CD8-positive, alpha-beta memory T cell (primary cell): ENCODE results near the gene PRKCD. TPM values are rescaled to one million over a fixed set of nuclear protein-coding genes. Genes with fewer than 3 reads are reported as not detected.
A peak's percentile ranks its signal among the peaks of the same experiment; 100 is the strongest.

ENCODE experiments used
- CTCF ChIA-PET: fragments of 350-600 bp; sonication (Branson Sonifier 250); formaldehyde crosslinking; loops from one replicate; lab custom pipeline; 2021; ENCODE audit warnings: antibody characterized with exemption; lab: Charles Lee
- POLR2A ChIA-PET: fragments of 350-600 bp; sonication (Branson Sonifier 250); formaldehyde crosslinking; loops from one replicate; lab custom pipeline; 2021; ENCODE audit warnings: antibody characterized with exemption; lab: Charles Lee
- DNase-seq, 5 donors: peaks; one replicate each; pipeline versions ENCODE4 v3.0.0 to v3.0.0-alpha.2; 2020 to 2022; ENCODE audit warnings: mixed read lengths in 1 of 5
- H3K27ac ChIP-seq: one replicate; pipeline ENCODE4 v1.7.0; 2013; ENCODE audit warnings: low read depth, mild to moderate bottlenecking, low read length, moderate library complexity
- H3K27me3 ChIP-seq: 2 replicates; pipeline ENCODE4 v1.7.0; 2013; ENCODE audit warnings: low read length, mild to moderate bottlenecking; ENCODE audit not compliant: insufficient read depth, poor library complexity, severe bottlenecking
- H3K36me3 ChIP-seq: 2 replicates; pipeline ENCODE4 v1.7.0; 2013; ENCODE audit warnings: mild to moderate bottlenecking, low read length, moderate library complexity; ENCODE audit not compliant: insufficient read depth
- H3K4me1 ChIP-seq: 2 replicates; pipeline ENCODE4 v1.7.0; 2013; ENCODE audit warnings: mild to moderate bottlenecking, low read length, moderate library complexity; ENCODE audit not compliant: insufficient read depth
- H3K4me3 ChIP-seq: 2 replicates; pipeline ENCODE4 v1.7.0; 2013; ENCODE audit warnings: mild to moderate bottlenecking, low read length
- H3K9me3 ChIP-seq: 2 replicates; pipeline ENCODE4 v1.7.0; 2013; ENCODE audit warnings: mild to moderate bottlenecking, low read length
- H3K27ac Mint-ChIP-seq, 8 donors: one replicate each; pipeline ENCODE4 v1.8.0; 2020 to 2021; ENCODE audit warnings: mixed read lengths in 8 of 8, mild to moderate bottlenecking in 6 of 8, inconsistent platforms in 3 of 8, moderate library complexity in 3 of 8
- H3K27me3 Mint-ChIP-seq, 2 donors: one replicate each; pipeline ENCODE4 v1.8.0; 2020 to 2021; ENCODE audit warnings: mixed read lengths in 2 of 2, mild to moderate bottlenecking in 1 of 2, moderate library complexity in 1 of 2
- H3K36me3 Mint-ChIP-seq, 3 donors: one replicate each; pipeline ENCODE4 v1.8.0; 2020 to 2021; ENCODE audit warnings: mixed read lengths in 3 of 3, inconsistent platforms in 1 of 3, mild to moderate bottlenecking in 1 of 3
- H3K4me1 Mint-ChIP-seq, 3 donors: one replicate each; pipeline ENCODE4 v1.8.0; 2020 to 2021; ENCODE audit warnings: mixed read lengths in 3 of 3, inconsistent platforms in 1 of 3, mild to moderate bottlenecking in 1 of 3
- H3K4me3 Mint-ChIP-seq, 7 donors: one replicate each; pipeline ENCODE4 v1.8.0; 2020 to 2021; ENCODE audit warnings: mixed read lengths in 7 of 7, mild to moderate bottlenecking in 6 of 7, moderate library complexity in 4 of 7, inconsistent platforms in 2 of 7
- H3K9me3 Mint-ChIP-seq, 5 donors: one replicate each; pipeline ENCODE4 v1.8.0; 2020 to 2022; ENCODE audit warnings: mixed read lengths in 5 of 5, mild to moderate bottlenecking in 3 of 5, moderate library complexity in 2 of 5, inconsistent platforms in 1 of 5
- polyA plus RNA-seq: library from polyadenylated mRNA; unstranded; fragments of 300-500 nt; fragmentation: Illumina TruSeq; gene quantifications from one replicate; pipeline ENCODE4 v1.2.3, GENCODE V29; 2021
- total RNA-seq, 2 experiments: library from RNA; stranded (reverse); gene quantifications; one replicate each; pipeline ENCODE4 v1.2.3, GENCODE V29; 2021

The PRKCD gene
- total and polyA plus RNA-seq, 3 experiments from 2014 or later: 27.2 to 27.3 (median 27.3) TPM

DNA sequence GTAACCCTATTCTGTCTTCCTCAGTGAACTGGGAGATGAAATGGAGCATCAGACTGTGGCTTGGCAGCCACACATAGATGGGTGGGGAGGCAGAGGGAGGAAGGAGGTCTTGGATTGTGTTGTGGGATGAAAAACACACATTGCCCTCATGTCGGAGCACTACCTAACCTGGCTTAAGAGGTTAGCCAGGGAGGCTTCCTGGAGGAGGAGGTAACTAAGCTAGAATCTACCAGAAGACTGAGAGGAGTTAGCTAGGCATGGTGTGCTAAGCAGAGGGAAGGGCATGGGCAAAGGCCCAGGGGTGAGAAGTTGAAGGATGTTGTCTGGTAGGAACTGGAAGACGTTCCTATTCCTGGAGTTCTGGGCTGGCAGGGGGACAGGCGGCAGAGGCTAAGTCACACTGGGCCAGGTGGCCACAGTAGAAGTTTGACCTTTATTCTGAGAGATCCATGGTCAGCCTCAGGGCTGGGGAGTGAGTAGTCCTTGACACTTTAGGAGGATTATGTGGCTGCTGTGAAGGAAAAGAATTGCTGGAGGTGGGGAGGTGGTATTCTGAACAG is 7.7 kb upstream of the PRKCD start:
- Mint-ChIP-seq H3K4me1 (no peaks in the 10 kb centered on the region), H3K9me3 (no peaks in the 10 kb centered on the region), H3K4me3 (no peak overlapping the region), H3K27me3 (peaks cover 15 to 30% of the 10 kb centered on the region in 2 donors), H3K27ac (no peak overlapping the region), H3K36me3 (no peaks in the 10 kb centered on the region)
- H3K27ac ChIP-seq: no peak overlapping the region
- H3K4me1 ChIP-seq: no peaks in the 10 kb centered on the region
- no peaks in the 10 kb centered on the region for H3K36me3 ChIP-seq
- H3K4me3 ChIP-seq: no peak overlapping the region
- peaks cover 24% of the 10 kb centered on the region for H3K27me3 ChIP-seq
- no peak for DNase-seq
- H3K9me3 ChIP-seq: no peaks in the 10 kb centered on the region
- ChIA-PET POLR2A (no interaction called here), CTCF (no interaction called here)

- H3K9me3 ChIP-seq: no peaks in the 10 kb centered on the region
- ChIA-PET CTCF (interaction anchor here (0.6 kb wide), 1 partner anchor 413 kb away, joined by 3 read pairs; no protein-coding TSS in a partner anchor), POLR2A (interaction anchor here (0.6 kb wide), 1 partner anchor 10 kb away, joined by 3 read pairs; no protein-coding TSS in a partner anchor)
- H3K27me3 ChIP-seq: peaks cover 24% of the 10 kb centered on the region
- H3K4me1 ChIP-seq: no peaks in the 10 kb centered on the region
- no peak for DNase-seq
- Mint-ChIP-seq H3K36me3 (no peaks in the 10 kb centered on the region), H3K9me3 (no peaks in the 10 kb centered on the region), H3K27ac (no peak overlapping the region), H3K27me3 (peaks cover 15 to 30% of the 10 kb centered on the region in 2 donors), H3K4me1 (no peaks in the 10 kb centered on the region), H3K4me3 (no peak overlapping the region)
- H3K36me3 ChIP-seq: no peaks in the 10 kb centered on the region
- no peak overlapping the region for H3K27ac ChIP-seq
- H3K4me3 ChIP-seq: no peak overlapping the region
Measured at GRCh38 chr3:53153980-53154379, 7.0 kb upstream of the PRKCD start.

DNA sequence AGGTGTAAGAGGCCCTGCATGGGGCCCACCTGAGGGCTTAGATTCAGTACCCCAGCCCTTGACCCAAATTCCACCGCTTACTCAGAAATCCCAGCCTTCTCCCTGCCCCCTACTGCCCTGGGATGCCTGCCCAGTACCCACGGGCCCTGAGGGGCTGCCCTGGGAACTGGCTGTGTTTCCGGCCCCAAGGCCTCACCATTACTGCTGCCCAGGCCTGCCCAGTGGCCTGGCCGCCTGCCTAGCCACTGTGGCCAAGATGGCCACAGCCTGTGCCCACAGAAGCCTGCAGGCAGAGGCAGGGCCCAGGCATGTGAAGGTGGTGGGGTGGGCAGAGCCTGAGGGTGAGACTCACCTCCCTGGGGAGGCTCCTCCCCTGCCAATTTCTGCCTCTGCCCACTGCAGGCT is 6.1 kb upstream of the PRKCD start:
- Histone ChIP-seq H3K27me3 (peaks cover 24% of the 10 kb centered on the region), H3K27ac (no peak overlapping the region), H3K9me3 (no peaks in the 10 kb centered on the region), H3K4me3 (no peak overlapping the region), H3K36me3 (no peaks in the 10 kb centered on the region), H3K4me1 (peaks cover under 1% of the 10 kb centered on the region)
- Mint-ChIP-seq H3K27me3 (peaks cover 15 to 30% of the 10 kb centered on the region in 2 donors), H3K4me1 (no peaks in the 10 kb centered on the region), H3K4me3 (no peak overlapping the region), H3K36me3 (no peaks in the 10 kb centered on the region), H3K9me3 (no peaks in the 10 kb centered on the region), H3K27ac (no peak overlapping the region)
- ChIA-PET POLR2A (interaction anchor here (0.6 kb wide), 1 partner anchor 9 kb away, joined by 3 read pairs; no protein-coding TSS in a partner anchor), CTCF (no interaction called here)
- no peak for DNase-seq

DNA sequence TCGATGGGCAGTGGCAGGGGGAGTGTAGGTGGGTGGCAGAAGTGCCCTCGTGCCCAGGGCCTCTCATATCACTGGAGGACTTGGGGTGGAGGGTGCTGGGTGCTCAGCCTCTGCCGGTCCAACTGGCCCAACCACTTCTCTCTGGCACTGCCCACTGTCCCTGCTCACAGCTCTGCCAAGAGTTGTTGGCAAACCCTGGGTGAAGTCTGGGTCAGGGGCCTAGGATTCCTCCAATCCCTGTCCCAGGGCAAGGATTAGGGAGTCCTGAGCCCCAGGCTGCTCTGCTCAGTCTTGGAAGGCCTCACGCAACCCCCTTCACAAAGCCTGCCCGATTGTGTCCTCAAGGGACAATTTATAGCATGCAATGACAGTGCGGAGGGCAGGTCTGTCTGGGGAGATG is 5.2 kb upstream of the PRKCD start:
- peaks cover 24% of the 10 kb centered on the region for H3K27me3 ChIP-seq
- no peaks in the 10 kb centered on the region for H3K36me3 ChIP-seq
- ChIA-PET POLR2A (no interaction called here), CTCF (interaction anchor here (1.5 kb wide), 1 partner anchor 24 kb away, joined by 3 read pairs; no protein-coding TSS in a partner anchor)
- Mint-ChIP-seq H3K4me1 (peaks cover 5 to 6% (median 6%) of the 10 kb centered on the region in 3 donors), H3K27me3 (peaks cover 15 to 30% of the 10 kb centered on the region in 2 donors), H3K27ac (no peak overlapping the region), H3K36me3 (peaks cover 0 to 2% (median 0%) of the 10 kb centered on the region in 3 donors), H3K9me3 (no peaks in the 10 kb centered on the region), H3K4me3 (no peak overlapping the region)
- no peak overlapping the region for H3K4me3 ChIP-seq
- H3K9me3 ChIP-seq: no peaks in the 10 kb centered on the region
- H3K4me1 ChIP-seq: peaks cover 8% of the 10 kb centered on the region
- DNase-seq: no peak
- no peak overlapping the region for H3K27ac ChIP-seq

- Mint-ChIP-seq H3K36me3 (peaks cover 0 to 2% (median 0%) of the 10 kb centered on the region in 3 donors), H3K9me3 (no peaks in the 10 kb centered on the region), H3K4me3 (no peak overlapping the region), H3K27me3 (peaks cover 15 to 30% of the 10 kb centered on the region in 2 donors), H3K27ac (no peak overlapping the region), H3K4me1 (peaks cover 5 to 6% (median 6%) of the 10 kb centered on the region in 3 donors)
- no peaks in the 10 kb centered on the region for H3K9me3 ChIP-seq
- ChIA-PET POLR2A (no interaction called here), CTCF (interaction anchor here (1.5 kb wide), 1 partner anchor 24 kb away, joined by 3 read pairs; no protein-coding TSS in a partner anchor)
- peaks cover 8% of the 10 kb centered on the region for H3K4me1 ChIP-seq
- DNase-seq: no peak
- no peak overlapping the region for H3K4me3 ChIP-seq
- no peaks in the 10 kb centered on the region for H3K36me3 ChIP-seq
- H3K27me3 ChIP-seq: peaks cover 24% of the 10 kb centered on the region
- no peak overlapping the region for H3K27ac ChIP-seq
Measured at GRCh38 chr3:53156368-53156834, 4.6 kb upstream of the PRKCD start.

DNA sequence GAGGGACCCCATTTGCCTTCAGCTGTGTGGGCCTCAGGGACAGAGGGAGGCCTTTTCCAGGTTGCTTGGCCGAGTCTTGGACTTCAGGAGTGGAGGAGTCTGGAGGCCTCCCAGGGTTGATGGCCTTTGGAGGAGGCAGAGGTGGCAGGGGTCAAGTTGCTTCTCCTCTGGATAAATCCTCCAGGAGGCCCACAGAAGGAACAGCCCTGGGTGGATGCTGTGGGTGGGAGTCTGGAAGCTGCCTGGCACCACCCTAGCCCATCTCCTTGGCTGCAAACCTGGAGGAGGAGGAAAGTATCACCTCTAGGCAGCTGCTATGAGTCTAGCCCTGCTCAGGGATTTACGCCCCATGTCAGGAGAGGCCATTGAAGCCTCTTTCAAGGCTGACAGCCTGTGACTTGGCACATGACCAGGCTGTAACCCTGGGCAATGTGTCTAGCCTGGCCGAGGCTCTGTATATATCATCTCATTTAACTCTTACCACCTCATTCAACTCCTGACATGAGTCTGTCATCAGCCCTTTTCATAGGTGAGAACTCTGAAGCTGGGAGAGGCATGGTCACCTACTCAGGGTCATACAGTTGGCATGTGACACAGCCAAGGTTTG is 2.9 kb upstream of the PRKCD start:
- no peak overlapping the region for H3K27ac Mint-ChIP-seq
- H3K27me3 ChIP-seq: peaks cover 20% of the 10 kb centered on the region
- H3K9me3 ChIP-seq: no peaks in the 10 kb centered on the region
- ChIA-PET CTCF (interaction anchor here (1.1 kb wide), 1 partner anchor 24 kb away, joined by 4 read pairs; no protein-coding TSS in a partner anchor), POLR2A (no interaction called here)
- H3K4me1 ChIP-seq: peaks cover 19% of the 10 kb centered on the region
- H3K4me3 ChIP-seq: no peak overlapping the region
- no peaks in the 10 kb centered on the region for H3K36me3 ChIP-seq
- no peak for DNase-seq
- H3K36me3 Mint-ChIP-seq: peaks cover 0 to 5% (median 0%) of the 10 kb centered on the region in 3 donors
- H3K27ac ChIP-seq: no peak overlapping the region
- peaks cover 17 to 24% of the 10 kb centered on the region in 2 donors for H3K27me3 Mint-ChIP-seq
- H3K4me3 Mint-ChIP-seq: peak overlapping the region in 2 of 7 donors; percentile 74 to 97
- H3K9me3 Mint-ChIP-seq: no peaks in the 10 kb centered on the region
- peaks cover 14 to 16% (median 16%) of the 10 kb centered on the region in 3 donors for H3K4me1 Mint-ChIP-seq

DNA sequence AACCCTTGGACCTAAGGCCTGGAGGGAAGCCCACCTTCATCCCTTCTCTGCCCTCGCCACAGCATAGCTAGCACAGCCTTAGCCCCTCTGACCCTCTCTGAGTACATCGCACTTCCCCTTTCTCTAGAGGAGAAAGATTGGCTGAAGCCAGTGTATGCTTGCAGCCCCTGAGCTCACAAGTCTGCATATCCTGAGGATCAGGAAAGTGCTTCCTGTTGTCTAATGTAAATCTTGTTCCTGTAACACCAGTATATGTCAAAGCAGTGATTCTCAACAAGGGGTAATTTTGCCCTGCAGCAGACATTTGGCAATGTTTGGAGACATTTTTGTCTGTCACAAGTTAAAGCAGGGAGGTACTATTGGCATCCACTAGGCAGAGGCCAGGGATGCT is 2.2 kb upstream of the PRKCD start:
- peaks cover 13 to 17% of the 10 kb centered on the region in 2 donors for H3K27me3 Mint-ChIP-seq
- H3K4me1 Mint-ChIP-seq: peaks cover 21 to 23% (median 22%) of the 10 kb centered on the region in 3 donors
- H3K27ac Mint-ChIP-seq: peak overlapping the region in 2 of 8 donors; percentile 61 to 79
- peaks cover 25% of the 10 kb centered on the region for H3K4me1 ChIP-seq
- DNase-seq: no peak
- H3K4me3 Mint-ChIP-seq: peak overlapping the region in 3 of 7 donors; percentile 15 to 97 (median 22)
- H3K36me3 Mint-ChIP-seq: peaks cover 0 to 5% (median 0%) of the 10 kb centered on the region in 3 donors
- POLR2A ChIA-PET: no interaction called here
- no peaks in the 10 kb centered on the region for H3K36me3 ChIP-seq
- no peaks in the 10 kb centered on the region for H3K9me3 Mint-ChIP-seq
- H3K9me3 ChIP-seq: no peaks in the 10 kb centered on the region
- CTCF ChIA-PET: interaction anchor here (1.1 kb wide), 1 partner anchor 25 kb away, joined by 4 read pairs; no protein-coding TSS in a partner anchor
- peaks cover 14% of the 10 kb centered on the region for H3K27me3 ChIP-seq
- H3K4me3 ChIP-seq: no peak overlapping the region
- H3K27ac ChIP-seq: no peak overlapping the region
